CD4-positive, alpha-beta memory T cell (primary cell): ENCODE measurements around the gene BBLN. TPM values are rescaled to one million over a fixed set of nuclear protein-coding genes. Genes with fewer than 3 reads are reported as not detected.
A peak's percentile ranks its signal among the peaks of the same experiment; 100 is the strongest.

Source experiments
- CTCF ChIA-PET: fragments of 350-600 bp; sonication (Branson Sonifier 250); formaldehyde crosslinking; loops from one replicate; lab custom pipeline; 2021; ENCODE audit warnings: inconsistent platforms; ENCODE audit not compliant: partially characterized antibody; lab: Charles Lee
- POLR2A ChIA-PET: fragments of 350-600 bp; sonication (Branson Sonifier 250); formaldehyde crosslinking; loops from one replicate; lab custom pipeline; 2021; ENCODE audit not compliant: partially characterized antibody; lab: Charles Lee
- DNase-seq, 5 donors: peaks; one replicate each; pipeline versions ENCODE4 v3.0.0 to v3.0.0-alpha.2; 2020 to 2022; ENCODE audit warnings: mixed read lengths in 1 of 5
- H3K27ac ChIP-seq: one replicate; pipeline ENCODE4 v1.7.0; 2013; ENCODE audit warnings: low read depth, low read length
- H3K27me3 ChIP-seq: 2 replicates; pipeline ENCODE4 v1.7.0; 2013; ENCODE audit warnings: mild to moderate bottlenecking, low read length, moderate library complexity; ENCODE audit not compliant: insufficient read depth
- H3K36me3 ChIP-seq: 2 replicates; pipeline ENCODE4 v1.7.0; 2013; ENCODE audit warnings: mild to moderate bottlenecking, low read length, moderate library complexity; ENCODE audit not compliant: insufficient read depth
- H3K4me1 ChIP-seq: 2 replicates; pipeline ENCODE4 v1.7.0; 2013; ENCODE audit warnings: mild to moderate bottlenecking, low read length, moderate library complexity; ENCODE audit not compliant: insufficient read depth
- H3K4me3 ChIP-seq, 2 donors: one replicate each; pipeline ENCODE4 v1.7.0; 2013; ENCODE audit warnings: low read length in 2 of 2, mild to moderate bottlenecking in 1 of 2
- H3K9me3 ChIP-seq, 2 donors: one replicate each; pipeline ENCODE4 v1.7.0; 2013; ENCODE audit warnings: low read length in 2 of 2, control low read depth in 1 of 2; ENCODE audit not compliant: control insufficient read depth in 1 of 2
- H3K27ac Mint-ChIP-seq, 7 donors: one replicate each; pipeline ENCODE4 v1.8.0; 2020 to 2021; ENCODE audit warnings: mixed read lengths in 7 of 7, mild to moderate bottlenecking in 6 of 7, inconsistent platforms in 3 of 7, moderate library complexity in 3 of 7
- H3K27me3 Mint-ChIP-seq, 2 donors: one replicate each; pipeline ENCODE4 v1.8.0; 2020 to 2021; ENCODE audit warnings: mixed read lengths in 2 of 2
- H3K36me3 Mint-ChIP-seq, 2 donors: one replicate each; pipeline ENCODE4 v1.8.0; 2020 to 2021; ENCODE audit warnings: mixed read lengths in 2 of 2, inconsistent platforms in 1 of 2, mild to moderate bottlenecking in 1 of 2
- H3K4me1 Mint-ChIP-seq, 4 donors: one replicate each; pipeline ENCODE4 v1.8.0; 2020 to 2021; ENCODE audit warnings: mixed read lengths in 4 of 4, mild to moderate bottlenecking in 1 of 4
- H3K4me3 Mint-ChIP-seq, 8 donors: one replicate each; pipeline ENCODE4 v1.8.0; 2020 to 2021; ENCODE audit warnings: mixed read lengths in 8 of 8, mild to moderate bottlenecking in 7 of 8, moderate library complexity in 6 of 8, inconsistent platforms in 3 of 8
- H3K9me3 Mint-ChIP-seq, 8 donors: one replicate each; pipeline ENCODE4 v1.8.0; 2020 to 2021; ENCODE audit warnings: mixed read lengths in 8 of 8, mild to moderate bottlenecking in 5 of 8, inconsistent platforms in 3 of 8, moderate library complexity in 1 of 8
- intact Hi-C: fragments of 100-400 bp; cut with micrococcal nuclease; formaldehyde crosslinking; loops from one replicate; pipeline ENCODE4 v1.15.1; 2023
- polyA plus RNA-seq, 2 donors: library from polyadenylated mRNA; unstranded; fragments of 300-500 nt; fragmentation: Illumina TruSeq; gene quantifications; one replicate each; pipeline ENCODE4 v1.2.3, GENCODE V29; 2021
- total RNA-seq, 2 experiments: library from RNA; stranded (reverse); gene quantifications; one replicate each; pipeline ENCODE4 v1.2.3, GENCODE V29; 2021

The BBLN gene
- total and polyA plus RNA-seq, 4 experiments from 2014 or later = 47.8 to 136 (median 80.4) TPM

DNA sequence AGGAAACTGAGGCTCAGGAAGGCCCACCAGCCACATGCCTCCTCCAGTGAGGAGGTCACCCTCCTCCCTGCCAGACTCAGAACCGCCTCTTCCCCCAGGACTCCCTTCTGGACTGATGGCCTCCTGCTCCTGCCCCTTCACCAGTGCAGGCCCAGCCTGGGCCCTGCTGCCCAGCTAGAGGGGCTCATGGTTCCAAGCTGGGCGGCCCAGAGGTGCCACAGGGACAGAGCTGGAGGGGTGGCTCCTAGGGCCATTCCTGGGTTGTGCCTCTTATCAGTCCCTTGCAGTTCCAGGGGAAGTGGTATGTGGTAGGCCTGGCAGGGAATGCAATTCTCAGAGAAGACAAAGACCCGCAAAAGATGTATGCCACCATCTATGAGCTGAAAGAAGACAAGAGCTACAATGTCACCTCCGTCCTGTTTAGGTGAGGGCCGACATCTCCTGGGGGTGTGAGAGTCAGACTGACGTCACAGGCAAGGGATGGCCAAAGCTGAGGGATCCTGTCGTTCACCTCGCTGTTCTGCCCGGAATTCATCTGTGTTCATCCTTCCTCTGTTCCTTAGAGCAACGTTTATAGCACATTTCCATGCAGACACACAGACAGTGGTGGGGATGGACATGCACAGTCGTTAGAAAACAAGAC, 10.0 kb upstream of the BBLN start:
- ChIA-PET POLR2A (no interaction called here), CTCF (interaction anchor here (1.1 kb wide), 1 partner anchor 9 kb away, joined by 3 read pairs; no protein-coding TSS in a partner anchor)

DNA sequence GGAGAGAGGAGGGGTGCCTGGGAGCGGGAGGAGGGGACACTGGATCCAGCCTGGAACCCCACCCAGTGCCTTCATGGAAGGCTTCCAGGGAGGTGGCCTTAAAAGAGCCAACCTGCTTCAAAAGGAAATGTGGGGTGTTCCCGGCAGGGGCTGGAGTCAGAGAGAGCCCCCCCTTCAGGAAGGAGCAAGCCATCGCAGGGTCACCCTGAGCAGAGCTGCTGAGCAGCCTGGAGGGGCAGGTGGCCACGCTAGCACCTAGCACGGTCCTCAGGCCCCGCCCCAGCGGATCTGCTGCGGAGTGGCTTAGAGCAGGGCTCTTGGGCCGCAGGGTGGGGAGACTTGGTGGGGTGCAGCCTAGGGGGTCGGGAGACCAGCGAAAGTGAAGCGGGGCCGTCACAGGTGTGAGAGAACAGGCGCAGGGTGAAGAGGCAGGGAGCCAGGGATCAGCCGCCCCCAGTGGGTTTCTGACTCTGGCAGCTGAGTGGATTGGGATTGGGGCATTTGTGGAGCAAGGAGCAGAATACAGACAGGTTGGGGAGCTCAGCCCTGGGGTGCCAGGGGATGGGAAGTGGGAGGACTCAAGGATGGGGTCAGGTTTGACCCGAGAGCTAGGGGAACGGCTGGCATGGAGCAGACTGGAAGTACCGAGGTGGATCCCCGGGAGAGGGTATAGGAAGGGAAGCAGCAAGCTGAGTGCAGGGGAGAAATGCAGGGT, 9.3 kb upstream of the BBLN start:
- ChIA-PET CTCF (interaction anchor here (0.6 to 1.1 kb wide), 2 partner anchors 9 to 60 kb away, joined by 3 read pairs; no protein-coding TSS in a partner anchor), POLR2A (no interaction called here)
- Histone ChIP-seq H3K4me3 (no peak overlapping the region), H3K27me3 (no peaks in the 10 kb centered on the region), H3K36me3 (no peaks in the 10 kb centered on the region), H3K27ac (no peak overlapping the region), H3K4me1 (no peaks in the 10 kb centered on the region), H3K9me3 (no peaks in the 10 kb centered on the region)
- no peaks in the 10 kb centered on the region for H3K36me3 Mint-ChIP-seq
- peaks cover 0 to 3% (median 0%) of the 10 kb centered on the region in 4 donors for H3K4me1 Mint-ChIP-seq
- intact Hi-C loops = no loop called here
- no peaks in the 10 kb centered on the region for H3K27me3 Mint-ChIP-seq
- DNase-seq = no peak
- H3K9me3 Mint-ChIP-seq = no peaks in the 10 kb centered on the region
- H3K27ac Mint-ChIP-seq = peak overlapping the region in 1 of 7 donors; percentile 36
- H3K4me3 Mint-ChIP-seq = no peak overlapping the region

More for the DNA sequence above, 10.0 kb upstream of the BBLN start:
- no peaks in the 10 kb centered on the region for H3K27me3 Mint-ChIP-seq
- H3K4me1 ChIP-seq = no peaks in the 10 kb centered on the region
- H3K9me3 Mint-ChIP-seq = no peaks in the 10 kb centered on the region
- peaks cover 0 to 3% (median 0%) of the 10 kb centered on the region in 4 donors for H3K4me1 Mint-ChIP-seq
- H3K9me3 ChIP-seq = no peaks in the 10 kb centered on the region
- intact Hi-C loops = no loop called here
- H3K27ac ChIP-seq = no peak overlapping the region
- H3K4me3 Mint-ChIP-seq = no peak overlapping the region
- H3K36me3 ChIP-seq = no peaks in the 10 kb centered on the region
- no peak overlapping the region for H3K4me3 ChIP-seq
- no peak for DNase-seq
- no peak overlapping the region for H3K27ac Mint-ChIP-seq
- no peaks in the 10 kb centered on the region for H3K27me3 ChIP-seq
- no peaks in the 10 kb centered on the region for H3K36me3 Mint-ChIP-seq

DNA sequence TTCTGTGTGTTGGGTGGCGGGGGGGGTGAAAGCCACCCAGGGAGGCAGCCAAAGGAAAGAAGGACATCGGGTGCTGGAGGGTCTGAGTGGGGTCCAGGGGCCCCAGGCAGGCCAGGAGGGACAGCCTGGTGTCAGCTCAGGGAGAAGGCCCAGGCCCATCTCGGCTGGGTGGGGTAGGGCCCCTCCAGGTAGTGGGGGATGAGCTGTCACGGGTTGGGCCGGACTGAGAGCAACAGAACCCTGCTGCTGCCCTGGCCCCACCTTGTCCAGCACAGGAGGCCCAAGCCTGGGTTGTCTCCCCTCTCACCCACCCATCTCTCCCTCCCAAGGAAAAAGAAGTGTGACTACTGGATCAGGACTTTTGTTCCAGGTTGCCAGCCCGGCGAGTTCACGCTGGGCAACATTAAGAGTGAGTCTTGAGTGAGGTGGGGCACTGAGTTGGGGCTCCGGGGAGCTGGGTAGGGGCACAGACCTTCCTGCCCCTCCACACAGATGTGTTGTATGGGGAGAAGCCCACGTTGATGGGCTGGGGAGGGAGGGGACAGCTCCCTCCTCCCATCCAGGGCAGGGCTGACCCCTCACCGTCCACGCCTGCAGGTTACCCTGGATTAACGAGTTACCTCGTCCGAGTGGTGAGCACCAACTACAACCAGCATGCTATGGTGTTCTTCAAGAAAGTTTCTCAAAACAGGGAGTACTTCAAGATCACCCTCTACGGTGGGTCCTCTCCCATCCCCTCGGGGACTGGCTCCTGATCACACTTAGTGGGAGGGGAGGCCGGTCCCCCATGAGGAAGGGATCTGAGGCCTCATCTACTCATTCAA, 8.5 kb upstream of the BBLN start:
- no peak for DNase-seq

DNA sequence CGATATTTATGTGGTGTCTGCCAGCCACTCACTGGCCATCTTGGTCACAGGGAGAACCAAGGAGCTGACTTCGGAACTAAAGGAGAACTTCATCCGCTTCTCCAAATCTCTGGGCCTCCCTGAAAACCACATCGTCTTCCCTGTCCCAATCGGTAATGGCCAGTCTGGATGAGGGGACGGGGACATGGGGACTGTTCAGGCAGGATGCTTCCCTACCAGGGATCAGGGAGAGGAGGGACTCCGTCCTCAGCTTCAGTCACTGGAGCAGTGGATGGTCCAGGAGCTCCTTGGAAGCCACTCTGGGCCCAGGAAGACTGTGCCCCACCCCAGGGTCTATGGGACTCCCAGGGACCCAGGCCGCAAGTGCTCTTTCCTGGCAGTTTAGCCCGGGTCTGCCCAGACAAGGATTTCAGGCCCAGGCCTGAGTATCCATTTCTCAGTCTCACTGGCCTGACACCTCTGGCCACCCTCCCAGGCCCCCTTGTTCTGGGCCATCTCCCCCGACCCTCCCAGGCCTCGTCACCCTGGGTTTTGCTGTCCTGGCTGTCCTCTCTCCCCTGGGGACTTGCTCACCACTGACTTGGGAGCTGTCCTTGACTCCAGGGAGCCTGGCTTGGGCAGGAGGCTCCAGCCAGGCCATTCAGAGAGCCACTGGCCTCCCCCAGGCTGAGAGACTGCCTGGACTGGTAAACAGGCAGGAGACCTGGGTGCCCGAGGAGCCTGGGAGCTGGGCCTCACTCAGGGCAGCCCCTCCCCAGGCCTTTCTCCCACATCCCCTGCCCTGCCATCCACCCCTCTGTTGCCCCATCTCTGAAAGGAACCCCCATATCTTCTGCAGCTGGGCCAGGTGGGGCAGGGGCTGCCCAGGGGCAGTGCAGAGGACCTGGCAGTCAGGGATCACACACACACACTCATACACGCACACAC, 7.7 kb upstream of the BBLN start:
- no peaks in the 10 kb centered on the region for H3K9me3 Mint-ChIP-seq
- no peaks in the 10 kb centered on the region for H3K27me3 Mint-ChIP-seq

More for the DNA sequence above, 8.5 kb upstream of the BBLN start:
- H3K36me3 Mint-ChIP-seq = no peaks in the 10 kb centered on the region
- Histone ChIP-seq H3K4me3 (no peak overlapping the region), H3K27ac (no peak overlapping the region), H3K4me1 (no peaks in the 10 kb centered on the region), H3K27me3 (no peaks in the 10 kb centered on the region), H3K36me3 (no peaks in the 10 kb centered on the region), H3K9me3 (no peaks in the 10 kb centered on the region)
- no peaks in the 10 kb centered on the region for H3K27me3 Mint-ChIP-seq
- CTCF ChIA-PET = interaction anchor here (1.1 kb wide), 1 partner anchor 8 kb away, joined by 3 read pairs; no protein-coding TSS in a partner anchor
- intact Hi-C loops = no loop called here
- peak overlapping the region in 1 of 7 donors; percentile 36 for H3K27ac Mint-ChIP-seq
- POLR2A ChIA-PET = interaction anchor here (0.9 kb wide), 1 partner anchor 9 kb away, joined by 3 read pairs; no protein-coding TSS in a partner anchor
- H3K4me1 Mint-ChIP-seq = peaks cover 0 to 3% (median 0%) of the 10 kb centered on the region in 4 donors
- H3K9me3 Mint-ChIP-seq = no peaks in the 10 kb centered on the region
- H3K4me3 Mint-ChIP-seq = no peak overlapping the region

DNA sequence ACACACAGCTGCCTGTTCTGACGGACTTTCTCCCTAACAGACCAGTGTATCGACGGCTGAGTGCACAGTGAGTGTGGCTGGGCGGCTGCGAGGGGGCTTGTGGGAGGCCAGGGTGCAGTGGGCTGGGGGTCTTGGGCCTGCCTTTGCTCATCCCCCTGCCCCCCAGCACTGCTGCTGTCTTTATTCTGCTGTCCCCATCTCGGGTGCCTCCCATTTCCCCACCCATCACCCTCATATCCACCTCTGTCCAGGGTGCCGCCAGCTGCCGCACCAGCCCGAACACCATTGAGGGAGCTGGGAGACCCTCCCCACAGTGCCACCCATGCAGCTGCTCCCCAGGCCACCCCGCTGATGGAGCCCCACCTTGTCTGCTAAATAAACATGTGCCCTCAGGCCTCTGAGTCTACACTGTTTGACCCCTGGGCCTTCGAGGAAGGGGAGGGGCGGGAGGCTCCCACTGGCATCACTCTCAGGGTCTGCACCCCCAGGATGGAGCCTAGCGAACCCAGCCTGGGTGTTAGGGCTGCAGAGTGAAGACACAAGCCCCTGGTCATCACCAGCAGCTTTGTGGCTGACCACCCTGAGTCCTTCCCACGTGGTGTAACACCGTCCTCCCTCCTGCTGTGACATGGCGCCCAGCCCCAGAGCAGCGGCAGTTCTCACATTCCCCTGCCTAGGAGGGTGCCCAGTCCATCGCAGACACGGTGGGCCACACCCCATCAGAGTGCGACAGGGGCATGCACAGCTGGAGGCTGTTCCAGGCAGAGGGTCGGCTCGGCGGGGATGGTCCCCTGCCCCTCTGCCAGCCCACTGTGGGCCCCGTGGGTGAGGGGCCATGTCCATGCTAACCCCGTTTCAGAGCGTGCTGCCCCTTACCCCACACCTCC, 6.8 kb upstream of the BBLN start:
- H3K27me3 ChIP-seq = no peaks in the 10 kb centered on the region
- intact Hi-C loops = no loop called here
- Mint-ChIP-seq H3K27ac (no peak overlapping the region), H3K27me3 (no peaks in the 10 kb centered on the region), H3K9me3 (no peaks in the 10 kb centered on the region), H3K36me3 (no peaks in the 10 kb centered on the region), H3K4me3 (no peak overlapping the region), H3K4me1 (peaks cover 0 to 3% (median 0%) of the 10 kb centered on the region in 4 donors)
- ChIA-PET CTCF (no interaction called here), POLR2A (no interaction called here)
- H3K27ac ChIP-seq = no peak overlapping the region
- H3K4me1 ChIP-seq = no peaks in the 10 kb centered on the region
- no peak overlapping the region for H3K4me3 ChIP-seq
- no peaks in the 10 kb centered on the region for H3K9me3 ChIP-seq
- no peak for DNase-seq
- H3K36me3 ChIP-seq = no peaks in the 10 kb centered on the region

More for the DNA sequence above, 7.7 kb upstream of the BBLN start:
- H3K27ac Mint-ChIP-seq = no peak overlapping the region
- peaks cover 0 to 3% (median 0%) of the 10 kb centered on the region in 4 donors for H3K4me1 Mint-ChIP-seq
- intact Hi-C loops = no loop called here
- no peak overlapping the region for H3K4me3 Mint-ChIP-seq
- Histone ChIP-seq H3K4me3 (no peak overlapping the region), H3K36me3 (no peaks in the 10 kb centered on the region), H3K4me1 (no peaks in the 10 kb centered on the region), H3K27me3 (no peaks in the 10 kb centered on the region), H3K27ac (no peak overlapping the region), H3K9me3 (no peaks in the 10 kb centered on the region)
- no peak for DNase-seq
- CTCF ChIA-PET = no interaction called here
- POLR2A ChIA-PET = interaction anchor here (0.9 kb wide), 1 partner anchor 9 kb away, joined by 3 read pairs; no protein-coding TSS in a partner anchor
- no peaks in the 10 kb centered on the region for H3K36me3 Mint-ChIP-seq
